ENCODE data around the gene MORF4L1.
"Not testable (repeated sequence)": the region's sequence is repeated elsewhere in the genome, so short reads cannot be mapped to it uniquely, and the experiment has no call there.

The MORF4L1 gene

GRCh38 chr15:78893538-78893937, 20.8 kb downstream of the MORF4L1 start:
- Histone ChIP-seq H3K27ac (ENCODE audit: low read depth, low read length) (no peak overlapping the region), H3F3A (ENCODE audit: insufficient read depth) (peaks cover 3% of the 10 kb centered on the region; the same call in 1 of the 2 replicates), H3K9me2 (replicated peaks; ENCODE audit: insufficient read depth, low read length) (no peaks in the 10 kb centered on the region), H3K9ac (ENCODE audit: low read length) (no peak overlapping the region), H3K4me3 (ENCODE audit: insufficient read depth, low read length, poor library complexity, severe bottlenecking) (no peak overlapping the region), H3K36me3 (ENCODE audit: low read length) (peaks cover 74% of the 10 kb centered on the region), H3K9me3 (ENCODE audit: insufficient read depth, low read length) (no peaks in the 10 kb centered on the region), H3K4me2 (ENCODE audit: low read depth, low read length, poor library complexity, severe bottlenecking) (no peak overlapping the region), H4K20me1 (ENCODE audit: low read depth, low read length) (peaks cover 7% of the 10 kb centered on the region; the same call in 1 of the 2 replicates), H3K79me2 (ENCODE audit: insufficient read depth, low read length) (peaks cover 16% of the 10 kb centered on the region), H2AFZ (ENCODE audit: low read depth, low read length, severe bottlenecking) (no peak overlapping the region), H3K27me3 (ENCODE audit: low read length) (no peaks in the 10 kb centered on the region)
- TF ChIP-seq EZH2phosphoT487 (conservative IDR thresholded peaks at IDR 0.05; ENCODE audit: low read length) = no peak
- TF ChIP-seq CTCF (IDR thresholded peaks at IDR 0.05; ENCODE audit: insufficient read depth, low read length, poor library complexity, severe bottlenecking) = no peak

GRCh38 chr15:78895471-78895870, 22.8 kb downstream of the MORF4L1 start:
- H3K79me2 ChIP-seq (ENCODE audit: insufficient read depth, low read length) = peaks cover 15% of the 10 kb centered on the region
- H3K4me3 ChIP-seq (ENCODE audit: insufficient read depth, low read length, poor library complexity, severe bottlenecking) = no peak overlapping the region
- peaks cover 3% of the 10 kb centered on the region; the same call in 1 of the 2 replicates for H3F3A ChIP-seq (ENCODE audit: insufficient read depth)
- H3K27me3 ChIP-seq (ENCODE audit: low read length) = no peaks in the 10 kb centered on the region
- no peak overlapping the region for H3K9ac ChIP-seq (ENCODE audit: low read length)
- peaks cover 10% of the 10 kb centered on the region for H4K20me1 ChIP-seq (ENCODE audit: low read depth, low read length)
- no peak overlapping the region for H3K27ac ChIP-seq (ENCODE audit: low read depth, low read length)
- H2AFZ ChIP-seq (ENCODE audit: low read depth, low read length, severe bottlenecking) = no peak overlapping the region
- TF ChIP-seq EZH2phosphoT487 (conservative IDR thresholded peaks at IDR 0.05; ENCODE audit: low read length) (no peak), CTCF (IDR thresholded peaks at IDR 0.05; ENCODE audit: insufficient read depth, low read length, poor library complexity, severe bottlenecking) (no peak)
- H3K36me3 ChIP-seq (ENCODE audit: low read length) = peaks cover 69% of the 10 kb centered on the region
- H3K4me2 ChIP-seq (ENCODE audit: low read depth, low read length, poor library complexity, severe bottlenecking) = no peak overlapping the region
- H3K9me2 ChIP-seq (replicated peaks; ENCODE audit: insufficient read depth, low read length) = no peaks in the 10 kb centered on the region
- H3K9me3 ChIP-seq (ENCODE audit: insufficient read depth, low read length) = no peaks in the 10 kb centered on the region

GRCh38 chr15:78898540-78898939, 25.9 kb downstream of the MORF4L1 start:
- H3K9me2 ChIP-seq (replicated peaks; ENCODE audit: insufficient read depth, low read length) = no peaks in the 10 kb centered on the region
- no peak overlapping the region for H3K4me3 ChIP-seq (ENCODE audit: insufficient read depth, low read length, poor library complexity, severe bottlenecking)
- H3K27me3 ChIP-seq (ENCODE audit: low read length) = no peaks in the 10 kb centered on the region
- peaks cover 11% of the 10 kb centered on the region for H3K79me2 ChIP-seq (ENCODE audit: insufficient read depth, low read length)
- peaks cover 11% of the 10 kb centered on the region for H3F3A ChIP-seq (ENCODE audit: insufficient read depth)
- TF ChIP-seq EZH2phosphoT487 (conservative IDR thresholded peaks at IDR 0.05; ENCODE audit: low read length) = no peak
- no peak for TF ChIP-seq CTCF (IDR thresholded peaks at IDR 0.05; ENCODE audit: insufficient read depth, low read length, poor library complexity, severe bottlenecking)
- H3K36me3 ChIP-seq (ENCODE audit: low read length) = peaks cover 51% of the 10 kb centered on the region
- H3K27ac ChIP-seq (ENCODE audit: low read depth, low read length) = no peak overlapping the region
- H4K20me1 ChIP-seq (ENCODE audit: low read depth, low read length) = peaks cover 5% of the 10 kb centered on the region
- no peak overlapping the region for H2AFZ ChIP-seq (ENCODE audit: low read depth, low read length, severe bottlenecking)
- H3K4me2 ChIP-seq (ENCODE audit: low read depth, low read length, poor library complexity, severe bottlenecking) = no peak overlapping the region
- no peaks in the 10 kb centered on the region for H3K9me3 ChIP-seq (ENCODE audit: insufficient read depth, low read length)
- H3K9ac ChIP-seq (ENCODE audit: low read length) = no peak overlapping the region

- Histone ChIP-seq H3K79me2 (ENCODE audit: insufficient read depth, low read length) (peaks cover 11% of the 10 kb centered on the region; the same call in 1 of the 2 replicates), H3F3A (ENCODE audit: insufficient read depth) (peaks cover 15% of the 10 kb centered on the region), H3K36me3 (ENCODE audit: low read length) (peaks cover 43% of the 10 kb centered on the region)
- not testable (repeated sequence) for H2AFZ ChIP-seq (ENCODE audit: low read depth, low read length, severe bottlenecking); H3K9me3 ChIP-seq (ENCODE audit: insufficient read depth, low read length); H3K9ac ChIP-seq (ENCODE audit: low read length); H4K20me1 ChIP-seq (ENCODE audit: low read depth, low read length); H3K4me3 ChIP-seq (ENCODE audit: insufficient read depth, low read length, poor library complexity, severe bottlenecking); H3K27ac ChIP-seq (ENCODE audit: low read depth, low read length); H3K4me2 ChIP-seq (ENCODE audit: low read depth, low read length, poor library complexity, severe bottlenecking); H3K9me2 ChIP-seq (replicated peaks; ENCODE audit: insufficient read depth, low read length); H3K27me3 ChIP-seq (ENCODE audit: low read length)
Measured at GRCh38 chr15:78900819-78901533, 28.3 kb downstream of the MORF4L1 start.

GRCh38 chr15:78902281-78903032, 29.8 kb downstream of the MORF4L1 start:
- peaks cover 11% of the 10 kb centered on the region; the same call in 1 of the 2 replicates for H3K79me2 ChIP-seq (ENCODE audit: insufficient read depth, low read length)
- H3K36me3 ChIP-seq (ENCODE audit: low read length) = peaks cover 42% of the 10 kb centered on the region
- H3K9ac ChIP-seq (ENCODE audit: low read length); H3K27me3 ChIP-seq (ENCODE audit: low read length); H2AFZ ChIP-seq (ENCODE audit: low read depth, low read length, severe bottlenecking); H3K4me3 ChIP-seq (ENCODE audit: insufficient read depth, low read length, poor library complexity, severe bottlenecking); H3K27ac ChIP-seq (ENCODE audit: low read depth, low read length); H3K4me2 ChIP-seq (ENCODE audit: low read depth, low read length, poor library complexity, severe bottlenecking); H3K9me3 ChIP-seq (ENCODE audit: insufficient read depth, low read length); H3K9me2 ChIP-seq (replicated peaks; ENCODE audit: insufficient read depth, low read length): not testable (repeated sequence)
- peaks cover 25% of the 10 kb centered on the region for H3F3A ChIP-seq (ENCODE audit: insufficient read depth)
- H4K20me1 ChIP-seq (ENCODE audit: low read depth, low read length) = peaks cover 12% of the 10 kb centered on the region

Data from SU-DHL-6 (cell line).